OCI-LY1 (cell line): ENCODE data around the gene PDE4D.

Experiments used
- EZH2 ChIP-seq: fragments of 200-600 bp; sonication (generic), shearing (Covaris generic); IDR thresholded peaks from 2 replicates; pipeline ENCODE4 v1.8.0; 2017; ENCODE audit warnings: borderline replicate concordance, mixed run types, mild to moderate bottlenecking, antibody characterized with exemption, low read length, moderate library complexity, mixed read lengths
- TF ChIP-seq, protein P1 (sequence below): fragments of 200-600 bp; sonication (generic), shearing (Covaris generic); IDR thresholded peaks from 2 replicates; pipeline ENCODE4 v1.5.1; 2017; ENCODE audit warnings: mild to moderate bottlenecking, antibody characterized with exemption, low read length, moderate library complexity, mixed read lengths

DNA sequence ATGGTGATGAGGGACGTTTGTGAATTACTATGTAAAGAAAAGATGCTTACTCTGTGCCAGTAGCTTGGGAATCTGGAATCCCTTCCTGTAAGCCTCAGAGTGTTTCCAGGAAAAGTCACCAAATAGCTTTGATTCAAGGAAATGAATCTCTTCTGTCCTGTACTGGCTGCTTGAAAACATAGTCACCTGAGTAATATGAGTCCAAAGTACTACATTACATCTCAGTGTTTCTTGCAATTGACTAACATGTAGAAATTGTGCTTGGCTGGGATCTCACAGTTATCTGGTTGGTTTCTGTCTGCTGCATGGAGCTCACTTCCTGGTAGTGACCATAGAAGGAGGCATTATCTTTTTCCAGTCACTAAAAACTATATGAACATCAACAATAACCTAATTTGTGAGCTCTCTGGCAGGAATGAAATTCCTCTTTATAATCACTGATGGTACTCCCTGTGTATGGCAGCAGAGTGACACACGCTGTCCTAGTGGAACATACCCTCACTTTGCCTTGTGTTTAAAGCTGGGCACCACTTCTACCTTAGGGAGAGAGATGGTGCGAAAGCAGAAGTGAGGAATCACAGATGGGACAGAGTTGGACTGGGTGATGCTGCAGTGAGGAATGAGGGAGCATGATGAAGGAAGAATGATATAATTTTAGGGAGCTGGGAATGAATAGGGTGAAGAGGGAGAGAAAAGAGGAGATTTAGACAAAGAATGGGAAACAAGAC lies 742.2 kb downstream of the PDE4D start:
- TF ChIP-seq, protein P1, sequence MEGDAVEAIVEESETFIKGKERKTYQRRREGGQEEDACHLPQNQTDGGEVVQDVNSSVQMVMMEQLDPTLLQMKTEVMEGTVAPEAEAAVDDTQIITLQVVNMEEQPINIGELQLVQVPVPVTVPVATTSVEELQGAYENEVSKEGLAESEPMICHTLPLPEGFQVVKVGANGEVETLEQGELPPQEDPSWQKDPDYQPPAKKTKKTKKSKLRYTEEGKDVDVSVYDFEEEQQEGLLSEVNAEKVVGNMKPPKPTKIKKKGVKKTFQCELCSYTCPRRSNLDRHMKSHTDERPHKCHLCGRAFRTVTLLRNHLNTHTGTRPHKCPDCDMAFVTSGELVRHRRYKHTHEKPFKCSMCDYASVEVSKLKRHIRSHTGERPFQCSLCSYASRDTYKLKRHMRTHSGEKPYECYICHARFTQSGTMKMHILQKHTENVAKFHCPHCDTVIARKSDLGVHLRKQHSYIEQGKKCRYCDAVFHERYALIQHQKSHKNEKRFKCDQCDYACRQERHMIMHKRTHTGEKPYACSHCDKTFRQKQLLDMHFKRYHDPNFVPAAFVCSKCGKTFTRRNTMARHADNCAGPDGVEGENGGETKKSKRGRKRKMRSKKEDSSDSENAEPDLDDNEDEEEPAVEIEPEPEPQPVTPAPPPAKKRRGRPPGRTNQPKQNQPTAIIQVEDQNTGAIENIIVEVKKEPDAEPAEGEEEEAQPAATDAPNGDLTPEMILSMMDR: no peak
- TF ChIP-seq EZH2: no peak
